Activated CD8-positive, alpha-beta T cell treated with anti-CD3 and anti-CD28 coated beads for 36 hours (primary cell): ENCODE measurements around the gene TMEM196. TPM values are rescaled to one million over a fixed set of nuclear protein-coding genes. Genes with fewer than 3 reads are reported as not detected.

Experiments used
- ATAC-seq: fragments of 200-7000 bp; cut with Tn5 transposase; one replicate; pipeline ENCODE4 v1.10.0; 2021; ENCODE audit warnings: mild to moderate bottlenecking, moderate library complexity
- CTCF ChIA-PET: fragments of 350-600 bp; sonication (Branson Sonifier 250); formaldehyde crosslinking; loops from one replicate; lab custom pipeline; 2021; ENCODE audit warnings: antibody characterized with exemption; lab: Charles Lee
- POLR2A ChIA-PET: fragments of 350-600 bp; sonication (Branson Sonifier 250); formaldehyde crosslinking; loops from one replicate; lab custom pipeline; 2021; ENCODE audit warnings: antibody characterized with exemption; lab: Charles Lee
- DNase-seq: peaks from one replicate; pipeline ENCODE4 v3.0.0-alpha.2; 2020
- H3K27ac Mint-ChIP-seq: one replicate; pipeline ENCODE4 v1.8.0; 2021; ENCODE audit warnings: mild to moderate bottlenecking, mixed read lengths
- H3K27me3 Mint-ChIP-seq: one replicate; pipeline ENCODE4 v1.8.0; 2021; ENCODE audit warnings: mixed read lengths
- H3K36me3 Mint-ChIP-seq: one replicate; pipeline ENCODE4 v1.8.0; 2021; ENCODE audit warnings: low read depth, mixed read lengths
- H3K4me1 Mint-ChIP-seq: one replicate; pipeline ENCODE4 v1.8.0; 2021; ENCODE audit warnings: low read depth, mixed read lengths
- H3K4me3 Mint-ChIP-seq: one replicate; pipeline ENCODE4 v1.8.0; 2021; ENCODE audit warnings: mild to moderate bottlenecking, moderate library complexity, mixed read lengths
- H3K9me3 Mint-ChIP-seq: one replicate; pipeline ENCODE4 v1.8.0; 2021; ENCODE audit warnings: mixed read lengths
- CTCF ChIP-seq: fragments of 200-600 bp; IDR thresholded peaks from one replicate; pipeline ENCODE4 v1.8.0; 2022; ENCODE audit warnings: antibody characterized with exemption, mild to moderate bottlenecking
- intact Hi-C: fragments of 100-400 bp; cut with micrococcal nuclease; formaldehyde crosslinking; loops from one replicate; pipeline ENCODE4 v1.10.0; 2022
- total RNA-seq, 2 experiments: library from RNA; stranded (reverse); gene quantifications; one replicate each; pipeline ENCODE4 v1.2.3, GENCODE V29; 2021

The TMEM196 gene
- total RNA-seq, 2 experiments from 2014 or later: not detected

DNA sequence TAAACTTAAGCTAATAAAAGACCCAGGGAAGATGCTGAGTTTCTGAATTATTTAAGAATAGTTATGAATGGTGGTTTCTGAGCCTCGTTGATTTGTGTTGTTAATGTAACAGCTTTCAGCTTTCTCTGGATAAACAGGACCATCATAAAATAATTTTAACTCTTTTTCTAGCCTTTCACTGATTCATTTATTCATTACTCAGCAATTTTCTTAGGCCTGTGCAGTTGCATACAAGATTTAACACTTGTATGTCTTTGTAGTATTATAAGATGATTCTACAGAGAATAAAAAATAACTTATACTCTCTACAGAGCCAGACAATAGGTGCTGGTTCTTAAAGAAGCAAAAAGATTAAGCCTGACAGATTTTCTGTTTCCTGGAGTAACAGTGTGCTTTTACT lies 29.3 kb downstream of the TMEM196 start:
- TF ChIP-seq CTCF: no peak
- intact Hi-C loops: loop anchor here (10.0 kb wide), 1 partner anchor 701 kb away; no protein-coding TSS in a partner anchor
- H3K36me3 Mint-ChIP-seq: no peaks in the 10 kb centered on the region
- DNase-seq (no peak), ATAC-seq (no peak)
- peaks cover 6% of the 10 kb centered on the region for H3K27me3 Mint-ChIP-seq
- H3K4me3 Mint-ChIP-seq: no peak overlapping the region
- H3K27ac Mint-ChIP-seq: no peak overlapping the region
- H3K9me3 Mint-ChIP-seq: no peaks in the 10 kb centered on the region
- H3K4me1 Mint-ChIP-seq: no peaks in the 10 kb centered on the region
- POLR2A ChIA-PET: no interaction called here
- CTCF ChIA-PET: interaction anchor here (1.1 to 1.6 kb wide), 2 partner anchors 11 to 854 kb away, joined by 4 to 6 read pairs; no protein-coding TSS in a partner anchor

GRCh38 chr7:19728716-19729115 lies 44.7 kb downstream of the TMEM196 start:
- no peak for ATAC-seq
- no peak overlapping the region for H3K4me3 Mint-ChIP-seq
- ChIA-PET POLR2A (no interaction called here), CTCF (interaction anchor here (1.3 to 1.4 kb wide), 2 partner anchors 15 to 19 kb away, joined by 3 read pairs; no protein-coding TSS in a partner anchor)
- H3K27me3 Mint-ChIP-seq: peaks cover 16% of the 10 kb centered on the region
- no peak overlapping the region for H3K27ac Mint-ChIP-seq
- H3K9me3 Mint-ChIP-seq: no peaks in the 10 kb centered on the region
- TF ChIP-seq CTCF: no peak
- intact Hi-C loops: no loop called here
- no peak for DNase-seq
- H3K4me1 Mint-ChIP-seq: no peaks in the 10 kb centered on the region
- no peaks in the 10 kb centered on the region for H3K36me3 Mint-ChIP-seq

DNA sequence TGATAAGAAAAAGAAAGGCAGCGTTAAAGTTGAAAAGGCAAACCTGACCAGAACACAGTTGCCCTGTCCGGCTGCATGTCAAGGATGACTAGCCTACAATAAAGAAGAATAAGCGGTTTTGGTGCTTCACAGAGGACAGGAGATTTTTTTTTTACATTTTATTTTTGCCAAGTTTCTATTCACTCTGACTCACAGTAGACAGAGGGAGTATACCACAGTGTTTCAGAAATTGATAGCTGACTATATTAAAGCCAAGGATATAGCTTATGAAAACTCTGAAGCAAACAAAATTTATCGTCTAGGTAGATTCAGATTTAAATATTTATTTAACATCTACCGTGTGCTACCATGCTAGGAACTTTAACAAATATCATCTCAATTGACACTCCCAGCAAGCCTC lies 47.6 kb downstream of the TMEM196 start:
- Mint-ChIP-seq H3K36me3 (no peaks in the 10 kb centered on the region), H3K9me3 (no peaks in the 10 kb centered on the region), H3K27me3 (peaks cover 9% of the 10 kb centered on the region), H3K4me3 (no peak overlapping the region), H3K4me1 (no peaks in the 10 kb centered on the region), H3K27ac (no peak overlapping the region)
- ChIA-PET CTCF (interaction anchor here (0.9 to 1.9 kb wide), 2 partner anchors 12 to 16 kb away, joined by 4 to 7 read pairs; no protein-coding TSS in a partner anchor), POLR2A (no interaction called here)
- TF ChIP-seq CTCF: no peak
- no peak for DNase-seq
- no peak for ATAC-seq
- intact Hi-C loops: no loop called here

- ChIA-PET CTCF (interaction anchor here (0.7 to 9.1 kb wide), 3 partner anchors 32 to 882 kb away, joined by 3 to 105 read pairs (median 7); no protein-coding TSS in a partner anchor), POLR2A (no interaction called here)
- Mint-ChIP-seq H3K4me1 (no peaks in the 10 kb centered on the region), H3K9me3 (no peaks in the 10 kb centered on the region), H3K4me3 (no peak overlapping the region), H3K27me3 (peaks cover 2% of the 10 kb centered on the region), H3K36me3 (no peaks in the 10 kb centered on the region), H3K27ac (no peak overlapping the region)
- no peak for ATAC-seq
- DNase-seq: no peak
- intact Hi-C loops: no loop called here
- no peak for TF ChIP-seq CTCF
Observed at GRCh38 chr7:19715499-19715898, 57.9 kb downstream of the TMEM196 start.

DNA sequence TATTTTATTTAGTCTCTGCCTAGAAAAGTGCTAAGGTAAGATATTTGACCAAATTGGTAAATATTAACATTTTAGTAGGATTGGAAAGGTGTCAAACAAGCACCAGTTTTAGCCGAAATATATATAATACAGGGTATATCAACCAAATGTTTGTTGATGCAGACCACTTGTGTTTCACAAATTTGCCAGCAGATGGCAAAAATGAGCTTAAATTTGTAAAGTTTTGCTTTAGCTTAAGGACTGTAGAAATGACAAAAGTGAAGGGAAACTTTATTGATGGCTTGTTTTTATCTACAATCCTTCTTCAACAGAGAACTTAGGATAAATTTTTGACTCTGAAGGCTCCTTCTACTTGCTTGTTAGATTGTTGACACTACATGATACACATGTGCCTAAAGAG lies 59.7 kb downstream of the TMEM196 start:
- peaks cover 12% of the 10 kb centered on the region for H3K4me1 Mint-ChIP-seq
- no peak for ATAC-seq
- ChIA-PET POLR2A (no interaction called here), CTCF (interaction anchor here (0.6 to 9.1 kb wide), 16 partner anchors 11 to 1540 kb away, joined by 3 to 105 read pairs (median 5); no protein-coding TSS in a partner anchor)
- no peak overlapping the region for H3K4me3 Mint-ChIP-seq
- no peaks in the 10 kb centered on the region for H3K9me3 Mint-ChIP-seq
- H3K27me3 Mint-ChIP-seq: peaks cover 1% of the 10 kb centered on the region
- H3K27ac Mint-ChIP-seq: no peak overlapping the region
- intact Hi-C loops: loop anchor here (2.0 kb wide), 1 partner anchor 885 kb away; no protein-coding TSS in a partner anchor
- peak; percentile 65 for DNase-seq
- peak; percentile 60 for TF ChIP-seq CTCF
- H3K36me3 Mint-ChIP-seq: no peaks in the 10 kb centered on the region
